Dedifferentiated amniotic fluid mesenchymal stem cell (primary cell): ENCODE results near the gene ABAT.
"Not testable (repeated sequence)": the region's sequence is repeated elsewhere in the genome, so short reads cannot be mapped to it uniquely, and the experiment has no call there.

Experiments
- DNase-seq: peaks from one replicate; pipeline ENCODE4 v3.0.0-alpha.2; 2016; ENCODE audit errors: extremely low spot score

ABAT gene

GRCh38 chr16:8785408-8785807 is 111.0 kb downstream of the ABAT start:
- no peak for DNase-seq

- not testable (repeated sequence) for DNase-seq
Observed at GRCh38 chr16:8786316-8786715, 111.9 kb downstream of the ABAT start.

- no peak for DNase-seq
Observed at GRCh38 chr16:8788578-8789172, 114.3 kb downstream of the ABAT start.

GRCh38 chr16:8795091-8795490 is 120.7 kb downstream of the ABAT start:
- DNase-seq: no peak

GRCh38 chr16:8795818-8796217 is 121.4 kb downstream of the ABAT start:
- no peak for DNase-seq

- no peak for DNase-seq
Observed at GRCh38 chr16:8796469-8797363, 122.3 kb downstream of the ABAT start.

GRCh38 chr16:8797364-8798173 is 123.2 kb downstream of the ABAT start, which contains the start of the genes PMM2 and TMEM186:
TSS of gene PMM2 (plus strand) at chr16:8797839. CDS start at chr16:8797883, 44 bp downstream.
TSS of gene TMEM186 (minus strand) at chr16:8797639. CDS start at chr16:8797614, 25 bp downstream.
- DNase-seq: peak; percentile 95

- no peak for DNase-seq
Observed at GRCh38 chr16:8798174-8798527, 123.7 kb downstream of the ABAT start.

GRCh38 chr16:8798535-8799157 is 124.2 kb downstream of the ABAT start:
- no peak for DNase-seq

- DNase-seq: no peak
Observed at GRCh38 chr16:8801701-8802100, 127.3 kb downstream of the ABAT start.

GRCh38 chr16:8803733-8804132 is 129.3 kb downstream of the ABAT start:
- not testable (repeated sequence) for DNase-seq

- no peak for DNase-seq
Observed at GRCh38 chr16:8804313-8804712, 129.9 kb downstream of the ABAT start.

GRCh38 chr16:8806272-8806983 is 132.0 kb downstream of the ABAT start:
- DNase-seq: no peak

GRCh38 chr16:8807189-8807588 is 132.8 kb downstream of the ABAT start:
- no peak for DNase-seq

GRCh38 chr16:8808009-8808408 is 133.6 kb downstream of the ABAT start:
- no peak for DNase-seq

- no peak for DNase-seq
Observed at GRCh38 chr16:8808613-8809353, 134.4 kb downstream of the ABAT start.

- no peak for DNase-seq
Observed at GRCh38 chr16:8812162-8812843, 137.9 kb downstream of the ABAT start.

GRCh38 chr16:8814095-8814806 is 139.8 kb downstream of the ABAT start:
- no peak for DNase-seq

GRCh38 chr16:8816967-8817655 is 142.7 kb downstream of the ABAT start:
- DNase-seq: no peak
